ENCODE results near the gene TAS2R60.
"Not testable (repeated sequence)": the region's sequence is repeated elsewhere in the genome, so short reads cannot be mapped to it uniquely, and the experiment has no call there.

The TAS2R60 gene

GRCh38 chr7:143401265-143401664 is 42.0 kb upstream of the TAS2R60 start:
- in situ Hi-C loops (cut with HindIII; ENCODE audit: low pct_ligation_motif_present, low sequenced_read_pairs): no loop called here
- H3K4me3 ChIP-seq (ENCODE audit: low read depth, low read length): no peak overlapping the region
- no peak for DNase-seq
- TF ChIP-seq CTCF (IDR thresholded peaks at IDR 0.05; ENCODE audit: low read depth, low read length, missing control alignments): no peak
- H3K27ac ChIP-seq: no peak overlapping the region
- no peaks in the 10 kb centered on the region for H3K36me3 ChIP-seq (replicated peaks)
- no peaks in the 10 kb centered on the region for H3K27me3 ChIP-seq (replicated peaks)

GRCh38 chr7:143402233-143402632 is 41.0 kb upstream of the TAS2R60 start:
- DNase-seq; H3K27ac ChIP-seq; in situ Hi-C loops (cut with HindIII; ENCODE audit: low pct_ligation_motif_present, low sequenced_read_pairs); H3K4me3 ChIP-seq (ENCODE audit: low read depth, low read length); H3K27me3 ChIP-seq (replicated peaks); H3K36me3 ChIP-seq (replicated peaks): not testable (repeated sequence)

GRCh38 chr7:143405173-143406001 is 37.9 kb upstream of the TAS2R60 start:
- Histone ChIP-seq H3K27ac (no peak overlapping the region), H3K4me3 (ENCODE audit: low read depth, low read length) (no peak overlapping the region), H3K36me3 (replicated peaks) (no peaks in the 10 kb centered on the region), H3K27me3 (replicated peaks) (no peaks in the 10 kb centered on the region)
- no peak for DNase-seq
- in situ Hi-C loops (cut with HindIII; ENCODE audit: low pct_ligation_motif_present, low sequenced_read_pairs): no loop called here
- TF ChIP-seq CTCF (IDR thresholded peaks at IDR 0.05; ENCODE audit: low read depth, low read length, missing control alignments): no peak

GRCh38 chr7:143406002-143406357 is 37.3 kb upstream of the TAS2R60 start:
- in situ Hi-C loops (cut with HindIII; ENCODE audit: low pct_ligation_motif_present, low sequenced_read_pairs): no loop called here

GRCh38 chr7:143407287-143408251 is 35.7 kb upstream of the TAS2R60 start:
- DNase-seq: no peak

More at GRCh38 chr7:143406002-143406357, 37.3 kb upstream of the TAS2R60 start:
- no peak for DNase-seq
- TF ChIP-seq CTCF (IDR thresholded peaks at IDR 0.05; ENCODE audit: low read depth, low read length, missing control alignments): no peak
- Histone ChIP-seq H3K27me3 (replicated peaks) (no peaks in the 10 kb centered on the region), H3K36me3 (replicated peaks) (no peaks in the 10 kb centered on the region), H3K27ac (no peak overlapping the region), H3K4me3 (ENCODE audit: low read depth, low read length) (no peak overlapping the region)

More at GRCh38 chr7:143407287-143408251, 35.7 kb upstream of the TAS2R60 start:
- no peaks in the 10 kb centered on the region for H3K36me3 ChIP-seq (replicated peaks)
- H3K4me3 ChIP-seq (ENCODE audit: low read depth, low read length): no peak overlapping the region
- no peak for TF ChIP-seq CTCF (IDR thresholded peaks at IDR 0.05; ENCODE audit: low read depth, low read length, missing control alignments)
- in situ Hi-C loops (cut with HindIII; ENCODE audit: low pct_ligation_motif_present, low sequenced_read_pairs): no loop called here
- no peaks in the 10 kb centered on the region for H3K27me3 ChIP-seq (replicated peaks)
- no peak overlapping the region for H3K27ac ChIP-seq

Data from brain microvascular endothelial cell (primary cell).